Measurements from ENCODE around the gene CAMSAP1.

Gene CAMSAP1

DNA sequence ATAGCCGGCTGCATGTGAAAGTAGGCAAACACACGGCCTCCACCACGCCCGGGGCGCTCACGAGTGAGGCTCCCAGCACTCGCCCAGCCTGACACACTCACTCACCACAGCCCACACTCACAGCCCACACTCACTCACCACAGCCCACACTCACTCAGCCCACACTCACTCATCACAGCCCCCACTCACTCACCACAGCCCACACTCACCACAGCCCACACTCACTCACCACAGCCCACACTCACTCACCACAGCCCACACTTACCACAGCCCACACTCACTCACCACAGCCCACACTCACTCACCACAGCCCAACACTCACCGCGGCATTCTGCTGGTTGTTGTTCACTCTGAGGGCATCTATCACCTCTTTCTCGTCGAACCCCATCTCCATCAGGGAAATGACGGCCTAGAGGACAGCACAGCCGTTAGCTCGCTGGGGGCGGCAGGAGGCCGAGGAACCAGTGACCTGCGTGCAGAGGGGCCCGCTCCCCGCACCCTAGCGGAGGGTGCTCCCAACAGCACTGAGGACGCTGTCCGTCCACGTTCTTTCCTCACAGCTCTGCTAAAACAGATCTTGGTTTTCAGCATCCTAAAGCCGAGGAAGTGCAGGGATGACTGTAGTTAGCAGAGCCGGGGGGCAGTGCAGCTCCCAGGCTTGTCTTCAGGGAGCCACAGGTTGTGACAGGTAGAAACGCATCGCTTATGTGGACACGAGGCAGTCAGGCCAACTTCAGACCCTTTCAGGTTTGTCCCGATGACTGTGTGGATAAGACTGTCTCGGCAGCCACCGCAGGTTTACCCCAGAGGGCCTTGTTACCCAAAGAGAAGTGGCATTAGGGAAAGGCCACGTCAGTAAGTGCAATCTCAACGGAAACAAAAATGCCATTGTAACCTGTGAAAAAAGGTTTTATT, 32.3 kb upstream of the CAMSAP1 start:
- DNase-seq, result peak; percentile 32

DNA sequence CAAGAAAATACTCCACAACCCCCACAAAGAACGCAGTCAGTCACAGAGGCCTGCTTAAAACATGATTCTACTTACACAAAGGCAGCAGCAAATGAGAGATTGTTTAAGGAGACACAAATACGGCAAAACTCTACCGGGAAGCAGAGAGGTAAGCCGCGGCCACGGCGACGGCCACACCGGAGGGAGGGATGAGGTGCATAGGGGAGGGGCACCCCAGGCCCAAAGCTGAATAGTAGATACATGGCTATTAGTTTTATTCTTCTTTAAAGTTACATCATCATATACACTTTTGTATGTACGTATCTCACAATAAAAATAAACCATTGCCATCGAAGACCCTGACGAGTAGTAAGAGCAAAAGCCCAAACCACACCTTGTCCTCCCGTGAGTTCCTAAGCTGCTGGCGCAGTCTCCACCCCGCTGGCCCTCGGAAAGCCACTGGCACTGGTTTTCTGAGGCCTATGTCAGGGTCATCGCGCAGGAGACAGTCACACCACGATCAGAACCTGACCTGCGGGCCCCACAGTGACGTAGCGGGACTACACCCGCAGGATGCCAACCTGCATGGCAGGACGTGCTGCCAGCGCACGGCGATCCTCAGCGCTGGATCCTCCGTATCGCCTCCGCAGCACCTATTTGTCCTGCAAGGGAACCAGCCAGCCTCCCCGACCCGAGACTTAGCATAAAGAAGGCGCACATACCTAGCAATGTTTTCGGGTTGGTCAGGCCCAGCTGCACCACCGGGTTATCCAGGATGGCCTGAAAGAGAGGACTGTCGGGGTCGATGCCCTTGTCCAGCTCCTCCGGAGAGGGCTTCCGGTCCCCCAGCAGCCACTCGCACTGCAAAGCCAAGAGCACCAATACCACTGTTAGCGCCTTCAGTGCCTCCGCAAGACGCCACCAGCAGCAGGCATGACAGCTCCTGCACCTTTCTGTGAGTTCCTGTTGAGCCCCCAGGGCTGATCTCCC, 30.5 kb upstream of the CAMSAP1 start:
- no peak for DNase-seq

DNA sequence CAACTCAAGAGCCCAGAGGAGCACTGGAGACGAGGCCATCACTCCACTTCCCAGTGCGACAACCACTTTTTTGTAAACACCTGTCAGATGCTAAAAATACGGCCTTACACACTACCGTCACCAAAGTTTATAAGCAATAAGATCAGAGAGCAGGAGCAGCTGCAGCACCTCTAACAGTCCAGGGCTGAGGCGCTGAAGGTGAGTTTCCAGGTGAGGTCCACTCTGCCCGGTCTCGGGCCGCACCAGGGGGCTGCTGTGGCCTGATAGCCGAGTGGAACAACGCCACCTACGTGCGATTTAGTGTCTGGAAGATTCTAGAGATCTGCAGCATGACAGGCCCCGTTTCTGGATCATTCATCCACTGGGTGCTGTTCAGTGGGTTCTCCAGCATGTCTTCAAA, 25.8 kb upstream of the CAMSAP1 start:
- DNase-seq, result no peak

DNA sequence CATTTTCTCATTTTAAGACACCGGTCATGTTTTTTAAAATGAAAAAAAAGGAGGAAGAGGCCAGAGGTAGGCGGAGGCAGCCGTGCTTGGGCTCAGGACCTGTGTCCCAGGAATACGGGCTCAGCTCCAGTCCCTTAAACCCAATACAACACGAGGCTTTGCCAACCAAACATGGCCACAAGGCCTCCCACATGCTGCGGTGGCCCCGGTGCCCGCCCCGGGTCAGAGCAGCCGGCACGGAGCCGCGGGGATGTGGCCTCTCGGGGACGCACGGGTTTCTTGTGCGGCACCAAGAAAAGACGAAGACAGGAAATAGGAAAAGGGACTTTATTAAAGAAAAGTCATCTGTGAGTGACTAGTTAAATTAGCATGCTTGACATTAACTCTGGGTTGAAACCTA, 25.3 kb upstream of the CAMSAP1 start:
- DNase-seq, result no peak

DNA sequence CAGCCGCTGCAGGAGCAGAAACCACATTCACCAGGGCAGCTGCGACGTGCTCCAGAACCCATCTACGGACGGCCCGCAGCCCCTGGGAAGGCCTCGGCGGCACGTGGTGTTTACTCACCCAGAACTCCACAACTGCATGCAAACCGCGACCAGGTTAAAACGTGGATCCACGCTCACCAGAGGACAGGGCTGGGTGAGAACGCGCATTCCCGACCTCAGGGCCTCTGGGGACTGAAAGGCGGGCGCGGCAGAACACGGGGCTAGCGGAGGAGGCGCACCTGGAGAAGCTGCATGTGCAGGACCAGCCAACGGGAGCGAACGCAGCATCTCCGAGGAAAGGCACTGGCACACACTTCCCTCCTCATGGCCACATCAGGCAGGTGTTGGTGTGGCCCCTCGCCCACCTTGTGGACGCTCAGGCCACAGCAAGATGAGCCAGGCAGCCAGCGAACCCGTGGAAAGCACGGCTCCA, 24.0 kb upstream of the CAMSAP1 start:
- DNase-seq, result no peak

DNA sequence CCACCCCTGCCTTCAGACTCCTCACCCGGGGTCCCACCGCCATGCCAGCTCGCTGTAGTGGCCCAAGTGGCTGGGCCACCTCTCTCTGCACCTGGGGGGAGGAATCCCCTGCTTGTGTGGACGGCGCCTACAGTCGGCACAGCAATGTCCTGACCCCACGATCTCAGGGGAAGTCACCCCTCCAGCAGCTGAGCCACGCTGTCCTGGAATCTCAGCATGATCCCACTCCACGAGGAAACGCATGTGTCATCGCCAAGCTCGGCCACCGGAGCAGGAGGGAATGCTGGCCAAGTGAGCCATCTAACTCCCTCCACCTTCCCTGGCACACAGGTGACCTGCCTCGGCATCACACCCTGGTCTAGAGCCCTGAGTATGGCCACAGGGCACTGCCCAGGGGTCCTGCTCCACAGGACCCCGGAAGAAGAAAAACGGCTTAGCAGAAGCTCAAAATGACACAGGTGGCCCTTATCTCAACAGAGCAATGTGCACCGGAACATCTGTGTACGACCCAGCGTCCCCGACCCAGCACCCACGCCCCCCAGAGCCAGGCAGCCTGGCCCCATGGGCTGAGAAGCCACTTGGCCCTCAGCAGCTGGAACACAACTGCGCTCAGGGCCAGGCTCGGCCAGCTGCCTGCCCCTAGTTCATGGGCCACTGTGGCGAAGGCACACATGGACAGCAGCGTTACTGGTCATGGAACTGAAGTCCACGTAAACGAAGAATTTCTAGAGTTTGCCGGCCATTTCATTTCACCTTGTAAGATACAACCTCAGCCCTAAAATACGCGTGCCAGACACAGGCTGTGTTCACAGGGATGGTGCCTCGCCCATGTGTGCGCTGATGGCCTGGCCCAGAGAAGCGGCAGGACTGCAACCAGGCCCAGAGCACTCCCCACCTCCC, 23.4 kb upstream of the CAMSAP1 start:
- DNase-seq, result no peak

DNA sequence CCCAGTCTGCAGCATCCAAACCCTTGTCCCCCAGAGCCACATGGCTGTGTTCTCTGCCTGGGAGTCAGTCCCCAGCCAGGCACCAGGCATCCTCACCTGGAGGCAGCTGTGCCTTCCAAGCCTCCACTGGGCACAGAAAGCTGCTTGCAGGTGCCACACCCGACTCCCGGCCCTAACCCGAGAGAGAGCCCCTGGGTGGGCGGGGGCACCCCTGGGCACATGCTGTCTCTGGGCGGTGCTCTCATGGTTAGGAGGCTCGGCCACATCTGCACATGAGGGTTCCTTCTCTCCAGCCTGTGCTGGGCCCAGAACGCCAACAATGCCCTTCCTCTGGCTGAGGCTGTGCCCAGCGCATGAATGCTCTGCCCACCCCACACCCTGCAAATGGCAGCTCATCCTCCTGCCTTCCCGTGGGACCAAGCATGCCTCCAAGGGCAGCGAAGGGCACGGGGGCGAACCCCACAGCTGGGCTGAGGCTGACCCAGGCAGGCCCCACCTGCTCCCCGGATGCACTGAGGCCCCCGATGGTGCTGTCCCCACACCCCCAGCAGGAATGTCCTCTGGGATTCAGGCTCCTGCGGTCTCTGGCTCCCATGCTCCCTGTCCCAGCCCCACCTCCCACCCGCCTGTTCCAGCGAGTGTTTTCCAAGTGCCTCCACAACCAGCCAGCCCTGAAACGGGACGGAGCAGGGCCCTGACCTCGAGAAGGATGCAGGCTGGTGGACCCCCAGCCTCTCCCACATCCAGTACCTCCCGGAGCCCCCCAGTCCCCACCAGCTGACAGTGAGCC, 22.5 kb upstream of the CAMSAP1 start:
- DNase-seq, result no peak

DNA sequence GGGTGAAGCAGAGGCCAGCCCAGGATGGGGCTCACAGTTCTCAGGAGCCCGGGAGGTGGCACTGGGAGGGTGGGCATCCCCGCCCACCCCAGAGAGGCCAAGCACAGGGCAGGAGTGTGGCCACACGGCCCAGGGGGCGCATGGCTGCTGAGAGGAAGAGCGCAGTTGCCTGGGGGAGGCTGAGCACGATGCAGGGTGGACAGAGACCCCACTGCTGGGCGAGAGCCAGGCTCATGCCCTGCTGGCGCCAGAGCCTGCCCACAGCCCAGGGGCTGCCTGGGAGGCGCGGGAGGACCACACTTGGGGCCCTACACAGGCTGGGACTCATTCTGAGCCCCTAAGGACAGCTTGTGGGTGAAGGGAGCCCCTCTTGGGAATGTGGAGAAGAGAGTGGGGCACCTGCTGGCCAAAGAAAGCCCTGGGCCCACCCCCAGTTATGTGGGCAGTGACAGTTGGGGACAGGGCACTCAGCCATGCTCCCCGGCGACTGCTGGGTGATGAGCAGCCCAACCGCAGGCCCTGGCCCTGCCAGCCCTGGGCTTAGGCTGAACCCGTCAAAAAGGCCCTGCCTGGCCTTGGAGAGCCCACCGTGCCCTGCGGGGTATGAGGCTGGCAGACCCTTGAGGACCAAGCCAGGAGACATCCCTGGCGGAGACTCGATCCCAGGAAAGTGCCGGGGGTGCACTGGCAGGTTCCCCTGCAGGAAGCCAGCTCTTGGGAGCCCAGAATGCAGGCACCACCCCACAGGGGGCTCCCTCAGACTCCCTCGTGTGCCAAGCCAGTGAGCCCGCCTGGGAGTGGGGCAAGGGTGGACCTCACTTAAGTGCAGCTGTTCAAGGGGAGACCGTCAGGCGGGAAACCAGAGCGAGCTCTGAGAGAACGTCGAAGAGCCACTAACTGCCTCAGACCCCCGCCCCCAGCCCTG, 21.6 kb upstream of the CAMSAP1 start:
- DNase-seq, result no peak

DNA sequence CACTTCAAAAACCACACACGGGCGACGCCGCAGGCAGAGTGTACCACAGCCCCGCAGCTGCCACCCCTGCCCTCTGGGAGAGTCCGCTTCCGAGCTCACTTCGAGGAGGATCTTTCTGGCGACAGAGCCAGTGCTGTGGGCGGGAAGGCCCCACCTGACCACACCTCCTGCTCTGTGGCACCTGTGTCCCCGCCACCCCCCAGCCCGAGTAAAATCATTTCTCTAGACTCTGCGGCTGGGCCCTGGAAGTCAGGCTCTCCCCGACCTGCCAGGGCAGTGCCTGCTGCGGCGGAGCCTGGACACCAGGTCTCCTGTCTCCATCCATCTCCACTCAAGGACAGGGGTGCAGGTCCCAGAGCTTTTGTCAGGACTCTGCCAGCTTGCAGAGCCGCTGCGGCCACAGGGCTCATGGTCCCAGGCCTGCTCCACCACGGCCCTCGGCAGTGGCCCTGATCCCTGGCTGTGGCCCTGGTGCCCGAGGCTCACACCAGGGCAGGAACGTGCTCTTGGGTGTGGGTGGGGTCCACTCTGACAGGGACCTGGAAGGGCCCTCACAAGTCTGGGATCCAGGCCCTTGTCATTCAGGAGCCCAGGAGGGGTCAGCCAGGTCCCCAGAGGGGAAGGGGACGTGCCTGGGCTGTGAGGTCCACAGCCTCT, 20.9 kb upstream of the CAMSAP1 start:
- DNase-seq, result no peak

DNA sequence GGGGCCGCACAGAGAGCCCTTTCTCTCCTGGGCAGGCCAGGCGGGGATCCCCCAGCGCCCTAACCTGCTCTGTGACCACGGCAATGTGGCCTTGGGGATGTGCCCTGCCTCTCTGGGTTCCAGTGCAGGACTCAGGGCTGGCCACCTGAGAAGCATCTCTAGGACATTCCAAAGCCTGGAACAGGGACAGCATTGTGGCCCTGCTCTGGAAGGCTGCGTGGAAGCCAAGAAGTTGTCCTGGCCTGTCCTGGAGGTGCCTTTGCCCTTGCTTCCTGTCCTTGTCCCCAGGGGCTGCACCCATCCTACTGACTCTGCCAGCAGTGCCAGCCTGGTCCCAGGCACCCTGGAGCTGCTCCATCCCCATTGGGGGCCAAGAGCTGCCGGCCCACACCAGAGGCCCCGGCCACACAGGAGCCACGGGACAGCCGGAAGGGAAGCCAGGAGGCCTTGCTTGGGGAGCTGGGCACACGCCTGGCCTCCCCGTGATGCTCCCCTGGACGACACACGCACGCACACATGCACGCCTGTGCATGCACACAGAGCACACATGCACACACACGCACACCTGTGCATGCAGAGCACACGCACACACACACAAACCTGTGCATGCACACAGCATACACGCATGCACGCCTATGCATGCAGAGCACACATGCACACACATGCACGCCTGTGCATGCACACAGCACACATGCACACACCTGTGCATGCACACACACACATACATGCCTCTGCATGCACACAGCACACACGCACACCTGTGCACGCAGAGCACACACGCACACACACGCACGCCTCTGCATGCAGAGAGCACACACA, 20.1 kb upstream of the CAMSAP1 start:
- no peak for DNase-seq

DNA sequence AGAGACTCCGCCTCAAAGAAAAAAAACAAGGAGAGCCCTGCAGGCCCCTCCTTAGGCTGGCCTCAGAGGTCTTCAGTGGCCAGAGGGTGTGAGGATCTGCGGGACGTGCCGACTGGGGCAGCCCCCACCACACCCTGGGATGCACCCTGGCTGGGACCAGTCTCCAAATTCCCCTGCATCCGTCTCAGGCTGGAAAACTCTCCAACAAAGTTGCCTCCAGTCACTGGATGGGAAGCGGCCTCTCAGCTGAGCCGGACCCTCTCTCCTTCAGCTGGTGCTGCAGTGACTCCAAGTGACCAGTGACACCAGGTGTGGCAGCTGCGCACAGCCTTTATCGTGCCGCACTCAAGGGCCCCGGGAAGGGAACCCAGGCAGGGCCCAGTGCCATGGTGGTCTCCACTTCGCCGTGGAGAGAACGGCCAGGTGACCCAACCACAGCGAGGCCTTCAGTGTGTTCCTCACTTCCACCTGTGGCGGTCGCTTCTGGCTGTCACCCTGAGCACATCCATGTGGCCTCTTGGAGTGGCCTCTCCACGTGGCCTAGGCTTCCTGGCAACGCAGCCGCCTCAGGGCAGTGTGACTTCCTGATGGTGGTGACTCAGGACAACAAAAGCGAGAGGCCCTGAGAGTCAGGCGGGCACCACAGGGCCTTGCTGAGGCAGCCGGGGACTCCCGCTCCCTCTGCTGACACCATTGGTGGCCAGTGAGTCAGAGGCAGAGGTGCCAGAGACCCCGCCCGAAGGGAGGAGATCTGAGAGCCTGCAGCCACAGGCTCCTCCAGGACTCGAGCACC, 19.3 kb upstream of the CAMSAP1 start:
- peak; percentile 65 for DNase-seq

DNA sequence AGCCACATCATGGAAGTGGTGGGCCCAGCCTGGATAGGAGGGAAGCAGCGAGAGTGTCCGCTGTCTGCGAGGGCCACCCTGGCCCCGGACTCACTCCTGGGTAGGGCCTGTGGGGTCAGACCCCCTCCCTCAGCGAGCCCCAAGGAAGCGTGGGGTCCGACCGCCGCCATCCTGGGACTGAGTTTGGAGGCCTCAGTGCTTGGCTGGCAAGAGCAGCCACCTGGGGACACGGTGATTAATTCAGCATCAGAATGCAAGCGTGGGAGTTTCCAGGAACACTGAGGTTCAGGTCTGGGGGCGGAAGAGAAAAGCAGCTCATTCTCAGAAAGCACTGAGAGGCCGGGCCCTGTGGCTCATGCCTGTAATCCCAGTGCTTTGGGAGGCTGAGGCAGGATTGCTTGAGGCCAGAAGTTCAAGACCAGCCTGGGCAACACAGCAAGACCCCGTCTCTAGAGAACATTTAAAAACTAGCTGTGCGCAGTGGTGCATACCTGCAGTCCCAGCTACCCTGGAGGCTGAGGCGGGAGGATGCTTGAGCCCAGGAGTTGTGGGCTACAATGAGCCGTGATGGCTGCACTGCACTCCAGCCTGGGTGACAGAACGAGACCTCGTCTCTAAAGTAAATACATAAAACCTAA, 18.3 kb upstream of the CAMSAP1 start:
- DNase-seq, result peak; percentile 69

DNA sequence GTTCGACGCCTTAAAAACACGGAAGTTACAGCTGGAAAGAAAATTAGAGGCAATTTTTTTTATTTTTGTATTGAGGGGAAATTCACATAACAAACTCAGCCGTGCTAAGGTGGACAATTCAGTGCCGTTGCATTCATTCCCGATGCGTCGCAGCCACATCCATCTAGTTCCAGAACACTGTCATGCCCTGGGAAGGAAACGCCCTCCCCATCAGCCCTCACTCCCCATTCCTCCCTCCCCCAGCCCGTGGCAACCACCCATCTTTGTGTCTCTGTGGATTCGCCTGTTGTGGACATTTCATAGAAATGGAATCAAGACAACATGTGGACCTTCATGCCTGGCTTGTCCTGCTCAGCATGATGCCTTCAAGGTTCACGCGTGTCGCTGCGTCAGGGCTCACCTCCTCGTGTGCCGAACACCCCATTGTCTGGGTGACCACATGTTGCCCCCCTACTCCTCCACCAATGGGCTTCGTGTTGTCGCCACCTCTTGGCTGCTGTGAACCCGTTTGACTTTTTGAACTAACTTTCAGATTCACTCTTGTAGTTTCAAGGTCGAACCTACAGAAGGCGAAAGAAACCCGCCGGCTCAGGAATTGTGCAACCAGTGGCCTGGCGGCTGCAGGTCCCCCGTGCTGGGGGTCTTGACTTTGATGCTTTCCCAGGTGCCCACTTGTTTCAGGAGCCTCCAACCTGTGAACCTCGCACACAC, 17.4 kb upstream of the CAMSAP1 start:
- DNase-seq, result no peak

DNA sequence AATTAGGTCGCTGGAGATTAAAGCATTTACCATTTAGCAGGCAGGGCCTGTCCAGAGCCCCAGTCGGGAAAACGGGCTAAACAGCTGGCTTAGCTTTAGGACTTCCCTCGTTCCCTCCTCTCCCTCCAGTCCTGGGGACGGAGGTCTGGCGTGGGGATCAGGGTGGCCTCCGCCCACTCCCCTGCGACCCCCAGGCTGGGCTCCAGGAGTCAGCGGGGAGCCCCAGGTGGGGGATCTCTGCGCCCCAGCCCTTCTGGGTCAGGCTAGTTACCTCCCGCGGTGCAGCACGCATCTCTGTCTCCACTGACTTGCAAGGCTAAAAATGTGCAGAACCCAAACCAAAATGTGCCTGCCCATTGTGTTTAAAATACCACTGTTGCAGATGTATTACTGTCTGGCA, 16.2 kb upstream of the CAMSAP1 start:
- DNase-seq, result no peak

DNA sequence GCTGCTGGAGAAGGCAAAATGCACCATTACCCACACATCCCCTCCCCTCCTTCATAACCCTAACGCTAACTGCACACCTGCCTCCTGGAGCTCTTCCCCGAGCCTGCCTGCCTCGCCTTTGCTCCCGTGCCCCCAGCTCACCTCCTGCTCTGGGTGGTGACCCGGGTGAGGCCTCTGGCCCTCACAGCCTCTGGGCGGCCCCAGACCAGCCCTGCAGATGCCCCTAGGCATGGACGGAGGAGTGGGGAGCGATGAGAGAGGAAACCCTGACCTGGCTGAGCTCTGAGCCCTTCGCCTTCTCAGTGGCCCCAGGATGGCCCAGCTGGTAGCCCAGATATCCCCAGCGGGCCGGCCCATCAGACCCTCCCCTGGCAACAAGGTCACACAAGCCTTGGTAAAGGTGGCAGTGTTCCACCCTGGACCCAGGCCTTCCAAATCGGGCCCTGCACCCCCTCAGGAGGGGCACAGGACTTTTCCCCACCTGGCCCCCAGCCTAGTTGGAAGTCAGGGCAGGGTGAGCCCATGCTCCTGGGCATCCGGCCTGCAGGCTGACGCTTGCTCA, 14.5 kb upstream of the CAMSAP1 start:
- no peak for DNase-seq

DNA sequence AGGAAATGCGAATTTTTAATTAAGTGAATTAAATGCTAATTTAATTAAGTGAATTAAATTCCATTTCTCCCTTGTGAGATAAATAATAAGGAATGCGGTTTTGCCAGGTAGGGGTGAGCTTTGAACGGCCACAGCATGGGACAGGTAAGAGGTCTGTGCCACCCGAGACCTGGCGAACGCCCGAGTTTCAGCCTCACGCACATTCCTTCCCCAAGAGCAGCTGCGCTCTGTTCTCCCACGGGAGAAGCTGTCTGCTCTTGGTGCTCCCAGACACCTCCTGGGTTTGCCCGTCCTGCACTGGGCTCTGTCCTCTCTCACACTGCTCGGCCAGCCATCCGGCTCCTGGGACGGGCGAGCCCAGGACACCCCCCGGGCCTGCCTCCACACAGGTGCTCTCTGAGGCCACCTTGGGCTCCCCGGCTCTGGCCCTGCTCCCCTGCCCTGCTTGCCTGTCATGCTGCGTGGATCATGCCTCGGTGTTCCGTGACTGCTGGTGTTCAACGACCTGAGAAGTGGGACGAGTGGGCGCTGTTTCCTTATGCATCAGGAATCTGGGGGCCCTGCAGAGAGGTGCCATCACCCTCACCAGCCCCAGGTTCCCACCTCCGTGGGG, 13.7 kb upstream of the CAMSAP1 start:
- DNase-seq, result no peak
